ENCODE measurements around the gene ZFYVE21. TPM values are rescaled to one million over a fixed set of nuclear protein-coding genes. Genes with fewer than 3 reads are reported as not detected.

Gene ZFYVE21
- total RNA-seq, 4 donors from 2014 or later, result 121 to 180 (median 156) TPM

DNA sequence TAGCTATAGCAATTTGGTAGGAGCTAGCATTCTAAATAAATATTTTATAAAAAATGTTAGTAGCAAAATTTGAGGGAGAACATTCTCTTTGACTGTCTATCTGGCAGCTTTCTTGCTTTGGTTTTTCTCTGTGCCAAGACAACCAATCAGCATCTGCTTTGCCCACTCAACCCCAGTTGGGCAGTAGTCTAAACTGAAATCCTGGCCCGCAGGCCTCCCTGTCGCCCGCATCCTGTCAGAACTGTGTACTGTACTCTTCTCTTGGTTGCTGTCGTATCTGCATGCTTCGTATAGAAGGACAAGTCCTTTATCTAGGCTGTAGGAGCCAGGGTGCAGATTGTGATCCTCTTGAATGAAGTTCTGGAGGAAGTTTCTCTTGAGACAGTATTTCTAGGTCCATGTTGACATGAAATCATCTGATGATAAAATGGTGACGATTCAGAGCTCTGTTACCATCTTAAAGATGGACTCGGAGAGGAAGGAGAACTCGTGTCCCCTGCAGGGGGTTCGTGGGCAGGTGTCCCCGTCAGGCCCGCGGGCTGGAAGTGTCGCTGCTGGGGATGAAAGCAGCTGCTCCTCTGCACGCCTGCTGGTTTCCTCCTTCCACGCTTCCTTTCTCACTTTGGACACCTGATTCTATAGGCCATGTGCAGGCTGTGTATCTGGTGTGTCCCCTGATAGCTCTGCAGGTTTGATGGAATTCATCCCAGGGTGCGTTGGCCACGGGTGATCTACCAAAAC, 34.9 kb upstream of the ZFYVE21 start:
- H3K36me3 ChIP-seq, result peaks cover 72 to 100% (median 97%) of the 10 kb centered on the region in 4 donors
- H3K4me3 ChIP-seq, result no peak overlapping the region
- H3K9me3 ChIP-seq, result no peaks in the 10 kb centered on the region
- WGBS, result 81% methylated on average over 16 of the region's 17 CpGs
- H3K27me3 ChIP-seq, result no peaks in the 10 kb centered on the region
- no peak for DNase-seq (ENCODE audit: extremely low spot score)
- intact Hi-C loops (cut with DNase I), result loop anchor here (10.0 kb wide), 1 partner anchor 106 kb away; no protein-coding TSS in a partner anchor
- TF ChIP-seq EP300 (IDR thresholded peaks at IDR 0.05), result no peak
- peaks cover 11 to 33% (median 28%) of the 10 kb centered on the region in 4 donors for H3K4me1 ChIP-seq
- no peak overlapping the region for H3K27ac ChIP-seq (replicated peaks in 1 of 4)

DNA sequence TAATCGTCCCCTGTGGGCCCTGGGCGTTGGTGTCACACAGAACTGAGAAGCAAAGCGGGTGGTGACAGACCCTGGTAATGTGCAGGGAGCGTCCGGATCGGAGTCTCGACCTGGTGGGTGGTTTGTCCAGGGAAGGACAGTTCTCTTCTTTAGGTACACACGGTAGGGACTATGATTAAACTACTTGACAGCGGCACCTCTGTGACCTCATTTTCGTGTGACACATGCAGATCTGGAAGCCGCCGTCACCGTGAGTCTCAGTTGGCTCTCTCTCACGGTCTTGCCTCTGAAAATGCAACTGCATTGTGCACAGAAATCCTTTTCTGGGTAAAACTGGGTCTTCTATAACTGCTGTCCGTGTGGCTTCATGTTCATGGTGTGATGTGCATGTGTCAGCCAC, 32.5 kb upstream of the ZFYVE21 start:
- 79% methylated on average over 15 of the region's 15 CpGs for WGBS
- no peaks in the 10 kb centered on the region for H3K27me3 ChIP-seq
- H3K36me3 ChIP-seq, result peaks cover 47 to 98% (median 94%) of the 10 kb centered on the region in 4 donors
- no peak for DNase-seq (ENCODE audit: extremely low spot score)
- intact Hi-C loops (cut with DNase I), result loop anchor here (10.0 kb wide), 1 partner anchor 108 kb away; no protein-coding TSS in a partner anchor
- TF ChIP-seq, protein P1, sequence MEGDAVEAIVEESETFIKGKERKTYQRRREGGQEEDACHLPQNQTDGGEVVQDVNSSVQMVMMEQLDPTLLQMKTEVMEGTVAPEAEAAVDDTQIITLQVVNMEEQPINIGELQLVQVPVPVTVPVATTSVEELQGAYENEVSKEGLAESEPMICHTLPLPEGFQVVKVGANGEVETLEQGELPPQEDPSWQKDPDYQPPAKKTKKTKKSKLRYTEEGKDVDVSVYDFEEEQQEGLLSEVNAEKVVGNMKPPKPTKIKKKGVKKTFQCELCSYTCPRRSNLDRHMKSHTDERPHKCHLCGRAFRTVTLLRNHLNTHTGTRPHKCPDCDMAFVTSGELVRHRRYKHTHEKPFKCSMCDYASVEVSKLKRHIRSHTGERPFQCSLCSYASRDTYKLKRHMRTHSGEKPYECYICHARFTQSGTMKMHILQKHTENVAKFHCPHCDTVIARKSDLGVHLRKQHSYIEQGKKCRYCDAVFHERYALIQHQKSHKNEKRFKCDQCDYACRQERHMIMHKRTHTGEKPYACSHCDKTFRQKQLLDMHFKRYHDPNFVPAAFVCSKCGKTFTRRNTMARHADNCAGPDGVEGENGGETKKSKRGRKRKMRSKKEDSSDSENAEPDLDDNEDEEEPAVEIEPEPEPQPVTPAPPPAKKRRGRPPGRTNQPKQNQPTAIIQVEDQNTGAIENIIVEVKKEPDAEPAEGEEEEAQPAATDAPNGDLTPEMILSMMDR (IDR thresholded peaks at IDR 0.05), result no peak
- TF ChIP-seq EP300 (IDR thresholded peaks at IDR 0.05), result no peak
- TF ChIP-seq POLR2AphosphoS5 (IDR thresholded peaks at IDR 0.05), result no peak
- no peak for TF ChIP-seq POLR2A (IDR thresholded peaks at IDR 0.05; ENCODE audit: low read depth)
- no peaks in the 10 kb centered on the region for H3K9me3 ChIP-seq
- H3K27ac ChIP-seq (replicated peaks in 1 of 4), result no peak overlapping the region
- H3K4me1 ChIP-seq, result peaks cover 11 to 38% (median 35%) of the 10 kb centered on the region in 4 donors
- no peak overlapping the region for H3K4me3 ChIP-seq

DNA sequence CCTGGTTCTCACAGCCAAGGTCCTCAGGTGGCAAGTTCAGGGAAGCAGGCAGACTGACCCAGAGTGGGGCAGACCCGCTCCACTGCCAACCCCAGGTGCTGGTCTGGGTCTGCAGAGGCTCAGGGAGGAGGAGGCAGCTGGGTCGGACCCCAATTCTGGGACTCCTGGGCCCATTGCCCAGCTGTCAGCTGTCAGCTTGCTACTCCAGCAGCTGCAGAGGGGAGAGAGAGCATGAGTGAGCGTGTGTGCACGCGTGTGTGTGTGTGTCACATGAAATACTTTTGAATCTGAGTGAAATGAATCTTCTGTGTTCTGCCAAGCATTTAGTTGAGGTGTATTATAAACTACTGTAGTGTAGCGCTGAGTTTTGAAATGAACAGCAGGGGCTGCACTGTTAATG, 31.1 kb upstream of the ZFYVE21 start:
- peaks cover 11 to 42% (median 38%) of the 10 kb centered on the region in 4 donors for H3K4me1 ChIP-seq
- DNase-seq (ENCODE audit: extremely low spot score), result no peak
- intact Hi-C loops (cut with DNase I), result loop anchor here (10.0 kb wide), 1 partner anchor 110 kb away; no protein-coding TSS in a partner anchor
- H3K27ac ChIP-seq (replicated peaks in 1 of 4), result peak overlapping the region in 1 of 4 donors; percentile 7
- TF ChIP-seq POLR2AphosphoS5 (IDR thresholded peaks at IDR 0.05) (no peak), POLR2A (IDR thresholded peaks at IDR 0.05; ENCODE audit: low read depth) (no peak), EP300 (IDR thresholded peaks at IDR 0.05) (no peak)
- TF ChIP-seq, protein P1 (IDR thresholded peaks at IDR 0.05), result no peak
- H3K36me3 ChIP-seq, result peaks cover 36 to 98% (median 92%) of the 10 kb centered on the region in 4 donors
- no peaks in the 10 kb centered on the region for H3K27me3 ChIP-seq
- WGBS, result 69% methylated on average over 4 of the region's 6 CpGs
- H3K4me3 ChIP-seq, result no peak overlapping the region
- H3K9me3 ChIP-seq, result no peaks in the 10 kb centered on the region

DNA sequence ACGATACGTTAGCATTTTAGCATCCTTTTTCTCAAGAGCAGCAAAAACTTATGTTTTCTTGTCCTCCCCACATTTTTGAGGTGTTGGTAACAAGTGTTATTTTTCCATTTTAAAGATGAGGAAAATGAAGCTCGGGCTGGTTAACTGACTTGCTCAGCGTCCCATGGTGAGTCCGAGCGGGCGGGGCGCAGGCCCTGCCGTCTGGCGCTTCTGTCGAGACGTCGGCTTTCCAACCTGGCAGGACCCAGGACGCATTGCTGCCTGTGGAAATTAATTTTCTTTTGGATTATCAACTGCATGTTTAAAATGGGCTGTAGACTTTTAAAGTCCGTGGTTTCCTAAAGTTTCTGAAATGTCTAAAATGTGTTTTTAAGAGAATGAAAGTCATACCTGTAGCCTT, 30.7 kb upstream of the ZFYVE21 start:
- Histone ChIP-seq H3K36me3 (peaks cover 34 to 96% (median 89%) of the 10 kb centered on the region in 4 donors), H3K4me1 (peaks cover 13 to 42% (median 38%) of the 10 kb centered on the region in 4 donors), H3K9me3 (no peaks in the 10 kb centered on the region), H3K4me3 (no peak overlapping the region), H3K27ac (replicated peaks in 1 of 4) (peak overlapping the region in 2 of 4 donors; percentile 7 to 37), H3K27me3 (no peaks in the 10 kb centered on the region)
- DNase-seq (ENCODE audit: extremely low spot score), result no peak
- TF ChIP-seq POLR2AphosphoS5 (IDR thresholded peaks at IDR 0.05) (no peak), EP300 (IDR thresholded peaks at IDR 0.05) (no peak), POLR2A (IDR thresholded peaks at IDR 0.05; ENCODE audit: low read depth) (no peak)
- TF ChIP-seq, protein P1 (IDR thresholded peaks at IDR 0.05), result no peak
- WGBS, result 82% methylated on average over 15 of the region's 15 CpGs
- intact Hi-C loops (cut with DNase I), result loop anchor here (10.0 kb wide), 1 partner anchor 110 kb away; no protein-coding TSS in a partner anchor
